ENCODE data around the gene KCNMA1.

The KCNMA1 gene

GRCh38 chr10:77319557-77319956 is 318.1 kb downstream of the KCNMA1 start:
- peaks cover 25% of the 10 kb centered on the region for H3K4me1 ChIP-seq (ENCODE audit: control insufficient read depth, insufficient read depth, low read length)
- no peaks in the 10 kb centered on the region for H3K9me3 ChIP-seq (replicated peaks; ENCODE audit: low read length)
- H3K36me3 ChIP-seq (ENCODE audit: insufficient read depth, low read length) = no peaks in the 10 kb centered on the region
- H3K4me2 ChIP-seq (ENCODE audit: low read length) = no peak overlapping the region
- no peaks in the 10 kb centered on the region for H3K27me3 ChIP-seq (ENCODE audit: control insufficient read depth, insufficient read depth, low read length)
- no peak overlapping the region for H3K4me3 ChIP-seq (ENCODE audit: low read length)
- no peak overlapping the region for H3K9ac ChIP-seq (ENCODE audit: low read depth, low read length)

GRCh38 chr10:77318739-77319138 is 318.9 kb downstream of the KCNMA1 start:
- peaks cover 25% of the 10 kb centered on the region for H3K4me1 ChIP-seq (ENCODE audit: control insufficient read depth, insufficient read depth, low read length)
- no peak overlapping the region for H3K4me2 ChIP-seq (ENCODE audit: low read length)
- H3K36me3 ChIP-seq (ENCODE audit: insufficient read depth, low read length) = no peaks in the 10 kb centered on the region
- no peaks in the 10 kb centered on the region for H3K9me3 ChIP-seq (replicated peaks; ENCODE audit: low read length)
- no peak overlapping the region for H3K4me3 ChIP-seq (ENCODE audit: low read length)
- H3K9ac ChIP-seq (ENCODE audit: low read depth, low read length) = no peak overlapping the region
- H3K27me3 ChIP-seq (ENCODE audit: control insufficient read depth, insufficient read depth, low read length) = no peaks in the 10 kb centered on the region

DNA sequence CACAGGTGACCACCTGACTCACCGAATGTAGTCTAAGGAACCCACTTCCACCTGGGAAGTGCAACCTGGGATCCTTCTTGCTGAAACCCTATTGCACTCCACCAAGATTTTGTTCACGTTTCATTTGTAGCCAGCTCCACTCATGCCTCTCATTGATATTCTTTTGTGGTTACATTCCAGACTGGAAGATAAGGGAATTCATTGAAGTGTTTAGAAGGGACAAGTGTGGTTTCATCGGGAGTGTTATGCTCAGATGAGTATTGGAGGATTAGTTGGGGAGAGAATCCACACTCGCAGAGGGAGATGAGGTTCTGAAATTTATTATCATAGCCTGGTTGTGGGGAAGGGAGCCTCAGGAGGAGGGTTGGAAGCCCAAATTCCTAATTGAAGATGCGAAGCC is 320.4 kb downstream of the KCNMA1 start:
- no peaks in the 10 kb centered on the region for H3K36me3 ChIP-seq (ENCODE audit: insufficient read depth, low read length)
- no peaks in the 10 kb centered on the region for H3K27me3 ChIP-seq (ENCODE audit: control insufficient read depth, insufficient read depth, low read length)
- H3K4me3 ChIP-seq (ENCODE audit: low read length) = no peak overlapping the region
- no peak overlapping the region for H3K4me2 ChIP-seq (ENCODE audit: low read length)
- H3K4me1 ChIP-seq (ENCODE audit: control insufficient read depth, insufficient read depth, low read length) = peaks cover 25% of the 10 kb centered on the region
- H3K9ac ChIP-seq (ENCODE audit: low read depth, low read length) = no peak overlapping the region
- no peaks in the 10 kb centered on the region for H3K9me3 ChIP-seq (replicated peaks; ENCODE audit: low read length)

GRCh38 chr10:77315496-77316129 is 322.0 kb downstream of the KCNMA1 start:
- Histone ChIP-seq H3K27me3 (ENCODE audit: control insufficient read depth, insufficient read depth, low read length) (no peaks in the 10 kb centered on the region), H3K4me1 (ENCODE audit: control insufficient read depth, insufficient read depth, low read length) (peaks cover 14% of the 10 kb centered on the region), H3K9ac (ENCODE audit: low read depth, low read length) (no peak overlapping the region)

GRCh38 chr10:77313066-77313750 is 324.4 kb downstream of the KCNMA1 start:
- Histone ChIP-seq H3K4me1 (ENCODE audit: control insufficient read depth, insufficient read depth, low read length) (peaks cover 4% of the 10 kb centered on the region), H3K4me3 (ENCODE audit: low read length) (no peak overlapping the region), H3K9me3 (replicated peaks; ENCODE audit: low read length) (no peaks in the 10 kb centered on the region), H3K27me3 (ENCODE audit: control insufficient read depth, insufficient read depth, low read length) (no peaks in the 10 kb centered on the region), H3K4me2 (ENCODE audit: low read length) (no peak overlapping the region), H3K9ac (ENCODE audit: low read depth, low read length) (no peak overlapping the region), H3K36me3 (ENCODE audit: insufficient read depth, low read length) (no peaks in the 10 kb centered on the region)

More at GRCh38 chr10:77315496-77316129, 322.0 kb downstream of the KCNMA1 start:
- H3K4me3 ChIP-seq (ENCODE audit: low read length) = no peak overlapping the region
- no peaks in the 10 kb centered on the region for H3K9me3 ChIP-seq (replicated peaks; ENCODE audit: low read length)
- H3K36me3 ChIP-seq (ENCODE audit: insufficient read depth, low read length) = no peaks in the 10 kb centered on the region
- H3K4me2 ChIP-seq (ENCODE audit: low read length) = no peak overlapping the region

DNA sequence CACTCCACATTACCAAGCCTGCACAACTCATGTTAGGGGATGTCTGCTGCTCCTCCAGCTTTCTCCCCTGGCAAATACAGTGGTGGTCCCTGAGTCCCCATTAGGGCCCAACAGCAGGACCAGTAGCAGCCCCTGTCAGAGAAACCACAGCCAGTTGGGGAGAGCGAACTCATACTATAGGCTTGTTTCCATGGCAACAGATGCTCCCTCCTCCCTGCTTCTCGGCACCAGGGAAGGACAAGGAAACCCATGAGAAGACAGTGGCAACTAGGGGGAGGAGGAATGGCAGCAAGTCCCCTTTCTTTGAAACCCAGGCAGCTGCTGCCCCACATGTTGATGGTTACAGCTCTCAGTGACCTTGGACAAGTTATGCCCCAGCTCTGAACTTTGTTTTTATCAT is 326.4 kb downstream of the KCNMA1 start:
- peaks cover 16% of the 10 kb centered on the region for H3K4me1 ChIP-seq (ENCODE audit: control insufficient read depth, insufficient read depth, low read length)
- H3K27me3 ChIP-seq (ENCODE audit: control insufficient read depth, insufficient read depth, low read length) = no peaks in the 10 kb centered on the region
- no peak overlapping the region for H3K4me3 ChIP-seq (ENCODE audit: low read length)
- no peaks in the 10 kb centered on the region for H3K36me3 ChIP-seq (ENCODE audit: insufficient read depth, low read length)
- H3K4me2 ChIP-seq (ENCODE audit: low read length) = no peak overlapping the region
- no peaks in the 10 kb centered on the region for H3K9me3 ChIP-seq (replicated peaks; ENCODE audit: low read length)
- no peak overlapping the region for H3K9ac ChIP-seq (ENCODE audit: low read depth, low read length)

- Histone ChIP-seq H3K4me2 (ENCODE audit: low read length) (no peak overlapping the region), H3K4me3 (ENCODE audit: low read length) (no peak overlapping the region), H3K4me1 (ENCODE audit: control insufficient read depth, insufficient read depth, low read length) (peaks cover 24% of the 10 kb centered on the region), H3K9ac (ENCODE audit: low read depth, low read length) (no peak overlapping the region), H3K36me3 (ENCODE audit: insufficient read depth, low read length) (no peaks in the 10 kb centered on the region), H3K27me3 (ENCODE audit: control insufficient read depth, insufficient read depth, low read length) (no peaks in the 10 kb centered on the region), H3K9me3 (replicated peaks; ENCODE audit: low read length) (no peaks in the 10 kb centered on the region)
These were observed 327.2 kb downstream of the KCNMA1 start for GRCh38 chr10:77310288-77310840.

DNA sequence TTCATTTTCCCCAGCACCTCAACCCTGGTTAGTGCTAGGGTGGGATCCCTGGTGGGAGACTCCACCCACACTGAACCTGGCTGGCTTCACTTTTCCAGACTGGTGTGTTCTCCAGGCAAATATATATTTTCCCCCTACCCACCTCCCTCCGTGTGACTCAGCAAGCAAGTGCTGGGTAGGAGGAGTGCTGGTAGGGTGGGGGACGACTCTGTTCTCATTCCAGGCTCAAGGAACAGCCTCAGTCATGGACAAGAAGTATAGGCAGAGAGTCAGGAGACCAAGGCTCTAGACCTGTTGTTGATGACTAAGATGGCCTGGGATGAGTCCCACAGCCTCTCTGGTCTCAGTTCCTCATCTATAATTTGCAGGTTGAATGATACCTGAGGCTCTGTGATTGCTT is 328.1 kb downstream of the KCNMA1 start:
- H3K36me3 ChIP-seq (ENCODE audit: insufficient read depth, low read length) = no peaks in the 10 kb centered on the region
- no peak overlapping the region for H3K4me3 ChIP-seq (ENCODE audit: low read length)
- no peak overlapping the region for H3K9ac ChIP-seq (ENCODE audit: low read depth, low read length)
- peaks cover 24% of the 10 kb centered on the region for H3K4me1 ChIP-seq (ENCODE audit: control insufficient read depth, insufficient read depth, low read length)
- no peaks in the 10 kb centered on the region for H3K27me3 ChIP-seq (ENCODE audit: control insufficient read depth, insufficient read depth, low read length)
- H3K4me2 ChIP-seq (ENCODE audit: low read length) = no peak overlapping the region
- H3K9me3 ChIP-seq (replicated peaks; ENCODE audit: low read length) = no peaks in the 10 kb centered on the region

GRCh38 chr10:77309092-77309491 is 328.5 kb downstream of the KCNMA1 start:
- H3K9ac ChIP-seq (ENCODE audit: low read depth, low read length) = no peak overlapping the region
- no peak overlapping the region for H3K4me2 ChIP-seq (ENCODE audit: low read length)
- no peaks in the 10 kb centered on the region for H3K9me3 ChIP-seq (replicated peaks; ENCODE audit: low read length)
- no peaks in the 10 kb centered on the region for H3K36me3 ChIP-seq (ENCODE audit: insufficient read depth, low read length)
- peaks cover 24% of the 10 kb centered on the region for H3K4me1 ChIP-seq (ENCODE audit: control insufficient read depth, insufficient read depth, low read length)
- H3K4me3 ChIP-seq (ENCODE audit: low read length) = no peak overlapping the region
- no peaks in the 10 kb centered on the region for H3K27me3 ChIP-seq (ENCODE audit: control insufficient read depth, insufficient read depth, low read length)

- Histone ChIP-seq H3K27me3 (ENCODE audit: control insufficient read depth, insufficient read depth, low read length) (no peaks in the 10 kb centered on the region), H3K4me2 (ENCODE audit: low read length) (no peak overlapping the region), H3K9ac (ENCODE audit: low read depth, low read length) (no peak overlapping the region), H3K4me1 (ENCODE audit: control insufficient read depth, insufficient read depth, low read length) (peaks cover 24% of the 10 kb centered on the region), H3K9me3 (replicated peaks; ENCODE audit: low read length) (no peaks in the 10 kb centered on the region), H3K4me3 (ENCODE audit: low read length) (no peak overlapping the region), H3K36me3 (ENCODE audit: insufficient read depth, low read length) (no peaks in the 10 kb centered on the region)
These were observed 329.4 kb downstream of the KCNMA1 start for GRCh38 chr10:77308084-77308732.

- no peaks in the 10 kb centered on the region for H3K9me3 ChIP-seq (replicated peaks; ENCODE audit: low read length)
- no peaks in the 10 kb centered on the region for H3K36me3 ChIP-seq (ENCODE audit: insufficient read depth, low read length)
- H3K4me1 ChIP-seq (ENCODE audit: control insufficient read depth, insufficient read depth, low read length) = peaks cover 30% of the 10 kb centered on the region
- no peaks in the 10 kb centered on the region for H3K27me3 ChIP-seq (ENCODE audit: control insufficient read depth, insufficient read depth, low read length)
- peak overlapping the region; percentile 29 for H3K4me2 ChIP-seq (ENCODE audit: low read length)
- no peak overlapping the region for H3K4me3 ChIP-seq (ENCODE audit: low read length)
- no peak overlapping the region for H3K9ac ChIP-seq (ENCODE audit: low read depth, low read length)
These were observed 330.9 kb downstream of the KCNMA1 start for GRCh38 chr10:77306666-77307065.

Data from skeletal muscle satellite cell (primary cell).